Uterus (tissue), 4 donors: ENCODE results near the gene TP53BP1. TPM values are rescaled to one million over a fixed set of nuclear protein-coding genes. Genes with fewer than 3 reads are reported as not detected.
A peak's percentile ranks its signal among the peaks of the same experiment; 100 is the strongest.

ENCODE experiments used
- DNase-seq, 2 donors: peaks; one replicate each; pipeline ENCODE4 v3.0.0-alpha.2; 2019 to 2020
- H3K27ac ChIP-seq, 2 donors: fragments of 200-600 bp; sonication (generic); 1 replicate in 1 of 2; 2 replicates in 1 of 2; pipeline ENCODE4 v1.5.1; 2016 to 2018
- H3K27me3 ChIP-seq, 2 donors: fragments of 200-600 bp; sonication (generic); one replicate each; pipeline ENCODE4 v1.5.1; 2018 to 2019; ENCODE audit warnings: control low read depth in 1 of 2
- H3K36me3 ChIP-seq, 2 donors: fragments of 200-600 bp; sonication (generic); one replicate each; pipeline ENCODE4 v1.5.1; 2019; ENCODE audit warnings: control low read depth in 1 of 2
- H3K4me1 ChIP-seq, 2 donors: fragments of 200-600 bp; sonication (generic); one replicate each; pipeline ENCODE4 v1.5.1; 2018 to 2019; ENCODE audit warnings: control low read depth in 1 of 2
- H3K4me3 ChIP-seq, 2 donors: fragments of 200-600 bp; sonication (generic); 1 replicate in 1 of 2; 2 replicates in 1 of 2; pipeline ENCODE4 v1.5.1; 2018 to 2019; ENCODE audit warnings: mild to moderate bottlenecking in 1 of 2
- H3K9me3 ChIP-seq, 2 donors: fragments of 200-600 bp; sonication (generic); one replicate each; pipeline ENCODE4 v1.5.1; 2019; ENCODE audit warnings: control low read depth in 1 of 2
- POLR2A ChIP-seq, 2 donors: fragments of 450-650 bp; IDR thresholded peaks; one replicate each; pipeline ENCODE4 v1.6.1; 2016; ENCODE audit warnings: antibody characterized with exemption in 2 of 2, mild to moderate bottlenecking in 1 of 2, moderate library complexity in 1 of 2
- intact Hi-C: fragments of 100-400 bp; cut with DNase I; formaldehyde crosslinking; loops from one replicate; pipeline ENCODE4 v1.15.1; 2023; ENCODE audit warnings: low total_unique reads
- total RNA-seq, 4 donors: library from RNA; depleted of rRNA in 3 of 4; stranded (reverse); fragments of >200 nt in 3 of 4; gene quantifications; one replicate each; pipeline versions ENCODE4 v1.1.0 to v1.2.4, GENCODE V29; 2014 to 2023
- TF ChIP-seq, protein P1 (sequence below), 4 experiments: fragments of 200-600 bp in 2 of 4; fragments of 450-650 bp in 2 of 4; sonication (generic) in 2 of 4; IDR thresholded peaks; one replicate each; pipeline ENCODE4 v1.5.1; 2016 to 2019; ENCODE audit warnings: antibody characterized with exemption in 4 of 4, mild to moderate bottlenecking in 2 of 4, moderate library complexity in 1 of 4
- donor health status: DM: yes; HTN: yes; CAD: no.

The TP53BP1 gene
- total RNA-seq, 4 donors from 2014 or later, result 30.2 to 150 (median 51.4) TPM

DNA sequence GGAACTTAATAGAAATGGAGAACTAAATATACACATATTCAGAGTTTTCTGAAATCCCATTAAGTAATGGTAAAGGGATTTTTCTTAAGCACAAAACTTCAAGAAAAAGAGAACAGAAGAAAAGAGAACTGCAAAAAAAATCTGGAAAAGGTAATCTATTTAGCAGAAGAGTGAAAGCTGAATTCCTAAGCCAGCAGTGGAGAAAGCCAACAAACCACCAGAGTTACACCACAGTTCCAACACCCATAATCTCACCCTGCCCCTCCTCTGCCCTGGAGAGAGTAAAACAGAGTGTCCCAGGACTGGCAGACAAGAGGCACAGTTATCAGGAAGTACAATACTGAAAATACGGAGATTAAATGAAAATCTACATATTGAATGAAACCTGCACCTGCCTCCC is 29.4 kb downstream of the TP53BP1 start:
- Histone ChIP-seq H3K9me3 (no peaks in the 10 kb centered on the region), H3K4me1 (no peaks in the 10 kb centered on the region), H3K27ac (no peak overlapping the region), H3K27me3 (no peaks in the 10 kb centered on the region), H3K36me3 (no peaks in the 10 kb centered on the region), H3K4me3 (no peak overlapping the region)
- intact Hi-C loops, result no loop called here
- no peak for TF ChIP-seq POLR2A (IDR thresholded peaks at IDR 0.05)
- TF ChIP-seq, protein P1, sequence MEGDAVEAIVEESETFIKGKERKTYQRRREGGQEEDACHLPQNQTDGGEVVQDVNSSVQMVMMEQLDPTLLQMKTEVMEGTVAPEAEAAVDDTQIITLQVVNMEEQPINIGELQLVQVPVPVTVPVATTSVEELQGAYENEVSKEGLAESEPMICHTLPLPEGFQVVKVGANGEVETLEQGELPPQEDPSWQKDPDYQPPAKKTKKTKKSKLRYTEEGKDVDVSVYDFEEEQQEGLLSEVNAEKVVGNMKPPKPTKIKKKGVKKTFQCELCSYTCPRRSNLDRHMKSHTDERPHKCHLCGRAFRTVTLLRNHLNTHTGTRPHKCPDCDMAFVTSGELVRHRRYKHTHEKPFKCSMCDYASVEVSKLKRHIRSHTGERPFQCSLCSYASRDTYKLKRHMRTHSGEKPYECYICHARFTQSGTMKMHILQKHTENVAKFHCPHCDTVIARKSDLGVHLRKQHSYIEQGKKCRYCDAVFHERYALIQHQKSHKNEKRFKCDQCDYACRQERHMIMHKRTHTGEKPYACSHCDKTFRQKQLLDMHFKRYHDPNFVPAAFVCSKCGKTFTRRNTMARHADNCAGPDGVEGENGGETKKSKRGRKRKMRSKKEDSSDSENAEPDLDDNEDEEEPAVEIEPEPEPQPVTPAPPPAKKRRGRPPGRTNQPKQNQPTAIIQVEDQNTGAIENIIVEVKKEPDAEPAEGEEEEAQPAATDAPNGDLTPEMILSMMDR (IDR thresholded peaks at IDR 0.05), result no peak
- DNase-seq, result no peak

DNA sequence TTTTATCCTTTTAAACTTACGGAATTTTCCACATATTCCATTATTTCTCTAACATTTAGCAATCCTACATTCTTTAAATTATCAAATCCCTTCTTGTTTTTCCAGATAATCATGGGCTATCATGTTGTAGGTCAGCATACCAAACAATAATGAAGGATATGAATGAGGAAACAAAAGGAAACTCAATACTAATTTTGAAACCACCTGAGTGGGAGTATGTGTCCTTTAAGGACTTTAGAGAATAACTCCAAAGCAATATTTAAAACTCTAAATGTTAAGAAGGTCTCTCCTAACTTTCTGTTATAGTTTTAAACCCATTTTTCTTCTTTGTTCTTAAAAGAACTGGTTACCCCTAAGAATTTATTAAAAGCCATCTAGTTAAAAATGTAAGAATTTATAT is 43.0 kb downstream of the TP53BP1 start:
- Histone ChIP-seq H3K36me3 (no peaks in the 10 kb centered on the region), H3K27ac (no peak overlapping the region)
- intact Hi-C loops, result no loop called here

DNA sequence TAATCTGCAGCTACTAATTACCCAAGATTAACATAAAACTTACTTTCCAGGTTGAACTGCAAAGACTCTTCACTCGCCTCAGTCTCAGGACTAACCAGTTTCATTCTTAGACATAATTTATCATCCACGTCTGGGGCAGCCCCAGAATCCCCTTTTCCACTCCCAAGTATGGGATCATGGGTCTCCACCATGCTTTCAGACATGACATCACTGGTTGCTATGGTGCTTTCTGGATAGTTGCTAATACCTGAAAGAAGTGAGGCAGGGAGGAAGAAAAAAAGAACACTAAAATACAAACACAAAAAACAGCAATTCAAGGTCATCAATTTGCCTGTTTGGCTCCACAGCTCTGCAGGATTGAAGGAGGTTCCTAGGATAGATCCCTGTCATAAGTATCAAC is 46.6 kb downstream of the TP53BP1 start:
- DNase-seq, result no peak
- no peaks in the 10 kb centered on the region for H3K36me3 ChIP-seq
- H3K27ac ChIP-seq, result no peak overlapping the region
- intact Hi-C loops, result no loop called here
- no peak overlapping the region for H3K4me3 ChIP-seq
- no peaks in the 10 kb centered on the region for H3K4me1 ChIP-seq
- H3K9me3 ChIP-seq, result no peaks in the 10 kb centered on the region
- no peaks in the 10 kb centered on the region for H3K27me3 ChIP-seq
- TF ChIP-seq, protein P1 (IDR thresholded peaks at IDR 0.05), result no peak
- no peak for TF ChIP-seq POLR2A (IDR thresholded peaks at IDR 0.05)

More for the DNA sequence above, 43.0 kb downstream of the TP53BP1 start:
- H3K4me3 ChIP-seq, result no peak overlapping the region
- H3K4me1 ChIP-seq, result no peaks in the 10 kb centered on the region
- no peaks in the 10 kb centered on the region for H3K27me3 ChIP-seq
- no peaks in the 10 kb centered on the region for H3K9me3 ChIP-seq
- TF ChIP-seq, protein P1 (IDR thresholded peaks at IDR 0.05), result no peak
- TF ChIP-seq POLR2A (IDR thresholded peaks at IDR 0.05), result no peak
- DNase-seq, result no peak

DNA sequence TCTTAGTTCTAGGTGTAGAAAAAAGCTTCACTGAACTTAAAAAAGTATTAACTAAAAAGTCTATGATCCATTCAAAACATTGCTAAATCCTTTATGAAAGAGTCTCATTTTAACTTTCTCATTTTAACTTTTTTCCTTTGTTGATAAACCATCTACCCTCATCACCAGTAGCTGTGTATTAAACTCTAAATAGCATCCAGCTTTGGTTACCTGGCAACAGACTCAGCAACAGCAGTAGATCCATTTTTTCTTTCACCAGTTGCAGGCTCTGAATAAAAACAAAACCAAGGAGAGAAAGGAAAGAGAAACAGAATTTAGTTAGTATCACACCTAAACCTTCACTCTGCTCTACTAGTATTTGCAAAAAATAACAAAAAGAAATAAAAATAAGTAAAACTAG is 51.6 kb downstream of the TP53BP1 start:
- DNase-seq, result no peak
- no peaks in the 10 kb centered on the region for H3K36me3 ChIP-seq
- no peaks in the 10 kb centered on the region for H3K4me1 ChIP-seq
- no peak overlapping the region for H3K4me3 ChIP-seq
- H3K27ac ChIP-seq, result peak overlapping the region; percentile 60 to 63
- no peaks in the 10 kb centered on the region for H3K27me3 ChIP-seq
- intact Hi-C loops, result no loop called here
- no peak for TF ChIP-seq POLR2A (IDR thresholded peaks at IDR 0.05)
- TF ChIP-seq, protein P1 (IDR thresholded peaks at IDR 0.05), result no peak
- no peaks in the 10 kb centered on the region for H3K9me3 ChIP-seq

DNA sequence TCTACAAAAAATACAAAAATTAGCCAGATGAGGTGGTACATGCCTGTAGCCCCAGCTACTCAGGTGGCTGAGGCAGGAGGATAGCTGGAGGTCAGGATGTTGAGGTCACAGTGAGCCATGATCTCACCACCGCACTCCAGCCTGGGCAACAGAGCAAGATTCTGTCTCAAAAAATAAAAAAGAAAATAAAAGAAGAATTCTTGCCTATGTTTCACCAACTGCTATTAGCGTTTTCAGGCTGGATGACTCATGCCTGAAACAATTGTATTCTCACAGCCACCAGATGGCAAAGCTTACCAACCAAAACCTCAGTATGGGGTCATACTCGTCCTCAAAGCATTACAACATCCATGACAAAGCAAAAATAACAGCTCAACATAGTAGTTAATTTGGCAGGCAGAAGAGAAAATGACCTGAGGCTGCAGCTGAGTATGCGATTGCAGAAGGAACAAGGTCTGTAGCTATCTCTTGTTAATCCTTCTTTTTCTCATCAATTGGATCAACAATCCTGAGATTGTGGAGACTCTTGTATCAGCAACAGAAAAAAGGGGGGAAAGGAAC is 52.2 kb downstream of the TP53BP1 start:
- DNase-seq, result peak; percentile 28 to 59
- H3K9me3 ChIP-seq, result no peaks in the 10 kb centered on the region
- intact Hi-C loops, result no loop called here
- H3K36me3 ChIP-seq, result no peaks in the 10 kb centered on the region
- H3K27ac ChIP-seq, result peak overlapping the region; percentile 60 to 63
- no peaks in the 10 kb centered on the region for H3K27me3 ChIP-seq
- H3K4me1 ChIP-seq, result no peaks in the 10 kb centered on the region
- H3K4me3 ChIP-seq, result no peak overlapping the region
- no peak for TF ChIP-seq POLR2A (IDR thresholded peaks at IDR 0.05)
- TF ChIP-seq, protein P1 (IDR thresholded peaks at IDR 0.05), result peak; percentile 40 to 72 (median 60)
